ENCODE results near the gene CDO1. TPM values are rescaled to one million over a fixed set of nuclear protein-coding genes. Genes with fewer than 3 reads are reported as not detected.

CDO1 gene
- total and polyA plus RNA-seq, 2 of the 8 experiments (the other 6 are each of a cell fraction or from before 2014, with no cell fraction given), result 26.1 to 29.5 TPM

DNA sequence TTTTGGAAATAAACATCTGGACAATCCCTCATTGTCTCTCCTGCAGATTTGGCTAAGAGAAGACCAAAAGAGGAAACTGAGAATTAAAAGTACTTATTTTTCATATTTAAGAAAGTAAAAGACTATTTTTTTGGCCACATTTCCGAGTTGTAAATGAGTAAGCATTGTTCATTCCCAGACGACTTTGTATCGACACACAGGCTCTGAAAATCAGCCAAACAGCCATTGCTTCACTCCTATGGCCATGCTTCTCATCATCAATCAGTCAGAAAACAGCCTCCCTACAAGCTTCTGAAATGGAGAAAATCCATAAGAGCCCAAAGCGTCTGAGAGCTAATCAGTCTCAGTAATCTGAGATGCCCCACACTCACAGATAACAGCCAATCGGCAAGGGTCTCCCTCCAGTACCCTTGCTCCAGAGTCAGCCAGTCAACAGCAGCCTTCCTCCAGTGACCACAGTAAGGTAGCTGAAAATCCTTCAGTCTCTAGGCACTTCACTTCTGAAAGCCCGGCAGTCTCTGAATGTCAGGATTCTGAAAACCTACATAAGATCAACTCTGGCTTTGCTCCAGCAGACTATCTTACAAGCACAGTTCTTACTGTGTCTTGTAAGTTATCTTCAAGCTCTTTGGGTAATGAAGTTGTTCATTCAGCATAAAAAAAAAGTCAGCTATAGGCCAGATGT, 30.9 kb downstream of the CDO1 start (continued):
- no peak for TF ChIP-seq SAP30 (IDR thresholded peaks at IDR 0.05; ENCODE audit: insufficient read depth, insufficient replicate concordance, low read length)
- TF ChIP-seq BRCA1 (IDR thresholded peaks at IDR 0.05; ENCODE audit: low read depth, low read length), result no peak
- TF ChIP-seq EP300 (IDR thresholded peaks at IDR 0.05; ENCODE audit: borderline replicate concordance in 1 of 2, low read depth in 2 of 2, low read length in 2 of 2), result no peak
- TF ChIP-seq HDAC6 (IDR thresholded peaks at IDR 0.05; ENCODE audit: low read depth, low read length), result no peak
- peak; percentile 36; the same call in 1 of the 2 replicates for TF ChIP-seq SP1 (IDR thresholded peaks at IDR 0.05; ENCODE audit: low read depth, low read length)
- no peak for TF ChIP-seq KDM5A (IDR thresholded peaks at IDR 0.05; ENCODE audit: low read length)
